ENCODE results near the gene COPS3.
A peak's percentile ranks its signal among the peaks of the same experiment; 100 is the strongest.
"Not testable (repeated sequence)": the region's sequence is repeated elsewhere in the genome, so short reads cannot be mapped to it uniquely, and the experiment has no call there.

The COPS3 gene

DNA sequence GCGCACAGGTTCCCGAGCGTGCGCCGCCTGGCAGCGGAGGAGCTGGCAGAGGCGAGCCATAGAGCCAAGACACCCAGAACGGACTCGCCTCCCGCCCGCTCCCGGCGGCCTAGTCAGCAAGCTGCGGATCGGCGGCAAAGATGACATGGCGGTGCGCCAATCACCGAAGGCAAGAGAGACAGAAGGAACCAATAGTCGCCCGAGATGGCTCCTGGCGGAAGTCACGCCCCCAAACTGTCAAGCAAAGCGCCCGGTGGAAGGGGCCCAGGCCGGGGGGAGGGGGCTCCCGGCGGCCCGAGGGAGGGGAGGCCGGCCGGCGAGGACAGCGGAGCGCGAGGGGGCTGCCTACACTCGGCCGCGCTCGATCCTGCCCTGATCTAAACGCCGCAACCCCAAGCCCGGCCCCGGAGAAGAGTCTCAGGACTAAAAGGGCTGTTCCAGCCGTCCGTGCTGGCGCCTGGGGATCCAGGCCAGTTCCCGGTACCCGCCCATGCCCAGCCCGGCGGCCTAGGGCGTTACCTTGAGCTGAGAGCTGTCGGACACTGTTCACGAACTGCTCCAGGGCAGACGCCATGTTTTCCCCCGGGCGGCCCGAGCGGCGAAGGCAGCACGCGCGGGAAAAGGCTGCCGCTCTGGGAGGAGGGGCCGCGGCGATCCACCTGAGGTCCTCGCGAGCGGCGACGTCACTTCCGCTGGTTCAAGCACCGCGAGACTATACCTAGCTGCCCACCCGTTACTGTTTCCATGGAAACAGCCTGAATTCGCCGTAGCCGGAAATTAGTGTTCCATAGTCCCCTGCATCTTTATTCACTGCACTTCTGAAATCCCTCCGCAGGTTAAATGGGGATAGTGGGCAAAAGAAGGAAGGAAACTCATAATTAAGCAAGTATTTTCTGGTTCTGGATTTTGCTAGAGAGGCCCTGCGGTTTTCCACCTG lies at the start of gene COPS3:
Gene COPS3 (minus strand): TSS at position 634 of the 937 bp plus-strand sequence. CDS start 60 bp downstream, at position 574.
- DNase-seq, result peak; percentile 98

DNA sequence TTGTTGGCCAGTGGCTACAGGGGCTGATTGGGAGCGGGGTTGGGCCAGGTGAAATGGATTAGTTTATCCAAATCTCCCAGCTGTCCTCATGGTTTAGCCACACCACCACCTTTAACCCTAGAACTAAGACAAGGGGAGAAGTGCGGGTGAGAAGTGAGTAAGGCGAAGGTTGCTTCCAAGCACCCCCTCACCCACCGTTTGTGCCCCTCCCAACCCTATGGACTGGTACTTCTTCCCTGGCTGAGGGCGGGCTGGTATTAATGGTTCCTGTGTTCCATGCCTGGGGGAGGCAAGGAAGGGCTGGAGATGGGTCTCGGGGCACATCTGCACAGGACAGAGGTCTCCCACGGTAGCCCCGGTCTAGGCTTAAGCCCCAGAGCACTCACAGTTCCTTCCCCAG lies 47.2 kb upstream of the COPS3 start:
- DNase-seq, result no peak

DNA sequence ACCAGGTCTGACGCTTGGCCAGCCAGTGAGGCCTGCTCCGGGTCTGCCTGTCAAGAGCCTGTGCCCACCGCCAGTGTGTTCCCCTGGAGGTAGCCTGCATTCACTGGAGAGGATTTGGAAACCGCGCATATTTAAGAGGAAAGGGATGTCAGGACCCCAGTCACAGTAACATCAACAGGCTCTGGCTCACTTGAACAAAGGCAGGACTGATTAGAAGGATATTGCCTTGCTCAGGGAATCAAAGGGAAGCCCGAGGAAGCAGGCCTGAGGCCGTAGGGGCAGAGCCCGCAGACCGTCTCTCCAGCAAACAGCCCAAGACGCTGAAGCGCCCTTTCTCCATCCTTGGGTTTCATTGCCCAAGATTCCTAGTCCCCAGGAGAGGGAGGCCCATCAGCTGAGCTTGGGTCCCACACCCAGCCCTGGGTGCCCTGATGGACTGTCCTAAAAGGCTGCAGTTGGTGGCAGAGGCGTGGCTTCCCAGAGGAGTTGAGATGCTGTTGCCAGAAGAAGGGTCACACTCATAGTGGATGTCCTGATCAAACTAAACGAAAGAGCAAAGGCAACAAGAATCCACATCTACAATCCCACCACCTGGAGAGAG lies 45.3 kb upstream of the COPS3 start:
- no peak for DNase-seq

DNA sequence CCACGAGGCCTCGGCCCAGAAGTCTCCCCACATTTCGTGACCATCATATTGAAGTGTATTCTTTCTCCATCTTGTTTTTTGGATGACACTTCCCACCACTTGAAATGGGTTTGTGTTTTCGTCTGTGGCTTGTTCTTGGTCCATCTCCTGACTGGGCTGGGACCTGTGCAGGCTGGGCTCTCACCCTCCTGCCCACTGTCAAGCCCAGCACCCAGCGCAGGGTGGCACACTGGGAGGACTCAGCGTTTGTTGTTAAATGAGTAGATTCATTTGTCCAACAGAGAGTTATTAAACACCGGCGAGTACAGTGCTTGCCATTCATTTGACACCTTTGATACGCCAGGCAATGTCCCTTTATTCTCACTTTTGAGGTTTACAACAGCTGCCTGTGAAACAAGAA lies 44.8 kb upstream of the COPS3 start:
- no peak for DNase-seq

DNA sequence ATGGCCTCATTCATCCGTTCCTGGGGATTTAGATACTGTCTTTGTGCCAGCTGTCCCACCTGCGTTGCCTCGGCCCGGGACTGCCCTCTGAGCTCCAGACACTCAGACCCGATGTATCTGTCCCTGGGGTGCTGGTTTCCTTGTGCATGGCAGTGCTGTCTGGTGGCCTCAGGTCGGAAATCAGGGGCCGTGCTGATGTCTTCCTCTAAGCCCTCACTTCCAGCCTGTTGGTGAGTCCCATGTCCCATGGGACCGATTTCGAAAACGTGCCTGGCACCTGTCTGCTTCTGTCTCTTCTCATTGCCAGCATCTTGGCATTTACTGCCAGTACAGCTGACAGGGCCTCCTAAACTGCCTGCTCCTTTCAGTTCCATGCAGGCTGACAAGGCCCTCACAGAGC lies 44.2 kb upstream of the COPS3 start:
- DNase-seq, result no peak

DNA sequence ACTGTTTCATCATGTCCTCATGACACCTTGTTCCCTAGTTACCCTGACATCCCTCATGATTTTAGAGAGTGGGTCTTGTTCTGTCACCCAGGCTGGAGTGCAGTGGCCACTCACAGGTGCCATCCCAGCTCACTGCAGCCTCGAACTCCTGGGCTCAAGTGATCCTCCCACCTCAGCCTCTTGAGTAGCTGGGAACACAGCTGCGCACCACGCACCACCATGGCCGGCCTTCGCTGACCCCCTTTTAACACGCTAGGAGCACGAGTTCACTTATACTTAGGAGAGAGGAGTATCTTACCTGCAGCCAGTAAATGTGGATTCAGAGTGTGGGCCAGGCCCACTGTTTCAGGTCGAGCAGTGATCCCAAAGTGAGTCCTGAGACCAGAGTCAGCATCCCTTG lies 43.6 kb upstream of the COPS3 start:
- no peak for DNase-seq

DNA sequence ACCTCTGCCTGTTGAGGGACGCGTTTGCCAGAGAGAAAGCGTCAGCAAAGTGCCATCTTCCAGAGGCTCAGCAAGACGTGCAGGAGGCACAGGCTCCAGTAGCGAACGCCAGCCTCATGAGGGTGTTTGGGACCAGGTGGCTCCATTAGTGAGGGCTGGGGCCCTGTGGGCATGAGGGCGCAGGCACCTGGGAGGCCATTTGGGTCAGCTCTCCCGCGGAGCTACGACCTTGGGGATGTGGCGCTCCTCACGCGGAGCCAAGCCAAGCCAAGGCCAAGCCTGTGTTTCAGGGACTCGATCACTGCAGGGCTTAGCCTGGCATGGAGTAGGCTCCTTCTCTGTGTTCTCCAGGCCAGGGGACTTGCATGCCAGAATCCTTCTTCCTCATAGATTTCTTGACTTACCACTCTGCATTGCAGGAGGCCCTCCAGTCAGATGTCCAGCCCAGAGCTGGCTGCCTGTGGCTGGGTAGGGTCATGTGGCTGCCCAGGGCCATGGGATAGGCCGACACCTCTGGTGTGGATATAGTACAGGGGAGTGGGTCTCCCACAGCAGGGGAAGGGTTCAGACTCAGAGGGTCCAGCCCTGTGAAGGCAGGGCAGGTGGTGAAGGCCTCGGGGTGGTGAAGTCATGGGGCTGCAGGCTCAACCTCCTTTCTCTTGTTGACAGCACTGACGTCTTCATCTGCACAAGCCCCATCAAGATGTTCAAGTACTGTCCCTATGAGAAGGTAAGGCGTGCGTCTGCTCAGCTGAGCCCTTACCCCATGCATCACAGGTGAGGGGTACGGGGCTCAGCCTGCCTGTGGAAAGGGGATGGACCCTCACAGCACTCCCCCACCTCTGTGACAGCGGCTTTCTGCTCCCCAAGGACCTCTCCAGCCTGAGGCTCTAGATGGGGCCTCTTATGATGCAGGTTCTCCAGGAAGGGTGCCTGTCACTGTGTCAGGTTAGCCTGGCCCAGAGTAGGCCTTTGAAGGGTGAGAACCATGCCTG lies 41.8 kb upstream of the COPS3 start:
- no peak for DNase-seq

DNA sequence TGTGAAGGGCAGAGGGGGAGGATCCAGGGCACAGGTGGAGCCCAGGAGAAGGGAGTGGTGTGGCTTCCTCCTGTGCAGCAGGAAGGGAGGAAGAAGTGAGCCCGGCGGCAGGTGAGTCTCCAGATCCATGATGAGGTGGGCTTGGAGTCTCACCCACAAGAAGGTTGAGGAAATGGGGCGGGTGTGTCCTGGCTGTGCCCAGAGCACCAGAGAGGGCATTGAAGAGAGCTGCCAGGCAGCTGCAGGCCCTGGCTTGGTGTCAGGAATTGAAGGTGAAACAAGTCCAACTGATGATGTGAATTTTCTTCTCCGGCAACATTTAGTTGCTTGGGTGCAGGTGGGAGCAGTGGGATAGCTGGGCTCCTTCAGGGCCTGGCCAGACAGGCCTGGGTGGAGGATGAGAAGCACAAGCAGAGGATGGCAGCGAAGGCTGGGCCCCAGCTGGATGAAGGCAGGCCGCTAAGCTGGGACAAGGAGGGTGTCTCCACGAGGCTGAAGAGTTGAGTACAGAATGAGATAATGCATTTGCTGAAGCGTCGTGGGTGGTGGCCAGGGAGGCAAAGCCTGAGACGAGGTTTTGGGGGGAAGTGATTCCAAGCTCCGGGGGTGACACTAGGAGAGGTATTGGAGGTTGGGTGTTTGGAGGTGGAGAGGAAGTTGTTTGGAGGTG lies 40.4 kb upstream of the COPS3 start:
- no peak for DNase-seq

DNA sequence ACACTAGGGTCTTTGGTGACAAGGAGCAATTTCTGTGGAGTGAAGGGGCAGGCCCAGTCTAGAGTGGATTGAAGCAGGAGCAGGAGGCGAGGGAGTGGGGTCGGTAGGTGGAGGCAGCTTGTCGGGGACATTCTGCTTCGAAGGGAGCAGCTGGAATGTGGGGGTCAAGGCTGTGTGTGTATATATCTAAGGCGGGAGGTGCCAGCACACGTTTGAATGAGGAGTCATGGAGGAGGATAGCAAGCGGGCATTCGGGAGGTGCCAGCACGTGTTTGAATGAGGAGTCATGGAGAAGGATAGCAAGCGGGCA lies 39.8 kb upstream of the COPS3 start:
- DNase-seq, result no peak

DNA sequence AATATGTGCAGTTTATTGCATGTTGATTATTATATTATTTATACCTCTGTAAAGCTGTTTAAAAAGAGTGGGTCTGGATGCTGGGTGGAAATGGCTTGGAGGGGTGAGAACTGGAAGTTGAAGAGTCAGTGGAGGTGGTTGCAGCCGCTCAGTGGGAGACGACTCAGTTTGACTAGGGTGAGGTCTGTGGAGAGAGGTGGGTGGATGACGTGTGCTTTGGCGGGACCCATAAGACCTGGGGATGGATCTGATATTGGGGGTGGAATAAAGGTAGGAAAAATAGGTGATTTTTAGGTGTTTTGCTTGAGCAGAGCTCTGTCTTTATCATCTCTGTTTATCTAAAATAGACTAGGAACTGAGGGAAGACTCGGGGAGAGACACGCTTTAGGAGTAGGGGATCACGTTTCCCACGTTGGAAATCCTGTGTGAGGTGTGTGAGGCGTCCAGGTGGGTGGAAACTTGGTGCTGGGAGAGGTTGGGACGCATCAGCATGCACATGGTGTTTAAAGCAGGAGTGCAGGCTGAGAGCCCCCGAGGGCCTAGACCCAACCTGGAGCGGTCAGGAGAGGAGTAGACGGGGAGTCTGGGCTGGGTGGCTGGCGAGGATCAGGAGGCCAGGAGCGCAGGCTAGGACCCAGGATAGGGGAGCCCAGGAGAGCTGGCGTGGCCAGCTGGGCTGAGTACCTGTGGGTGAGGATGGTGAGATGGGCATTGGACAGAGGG lies 39.3 kb upstream of the COPS3 start:
- no peak for DNase-seq

DNA sequence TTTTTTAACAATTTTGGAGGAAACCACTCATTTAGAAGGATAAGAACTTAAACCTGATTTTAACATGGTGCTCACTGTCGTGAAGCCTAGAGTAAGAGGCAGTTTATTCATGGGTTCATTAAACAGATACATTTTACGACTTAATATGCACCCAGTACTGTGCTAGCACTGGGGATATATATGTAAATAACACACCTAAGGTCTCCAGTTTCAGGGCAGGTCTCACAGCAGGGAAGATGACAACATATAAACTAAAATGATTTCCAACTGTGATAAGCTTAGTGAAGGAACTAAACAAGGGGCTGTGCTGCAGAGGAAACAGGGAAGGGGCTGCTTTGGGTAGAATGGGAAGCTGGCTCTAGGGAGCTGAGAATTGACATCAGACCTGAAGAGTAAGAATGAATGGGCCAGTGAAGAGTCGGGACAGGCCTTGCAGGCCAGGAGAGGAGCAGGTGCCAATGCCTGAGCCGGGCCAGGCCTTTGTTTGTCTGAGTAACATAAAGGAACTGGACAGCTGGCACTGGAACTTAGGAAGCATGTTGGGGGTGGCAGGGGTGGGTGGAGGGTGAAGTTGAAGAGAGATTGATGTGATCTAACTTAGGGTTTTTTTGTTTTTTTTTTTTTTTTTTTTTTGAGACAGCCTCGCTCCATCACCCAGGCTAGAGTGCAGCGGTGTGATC lies 34.2 kb upstream of the COPS3 start:
- no peak for DNase-seq

DNA sequence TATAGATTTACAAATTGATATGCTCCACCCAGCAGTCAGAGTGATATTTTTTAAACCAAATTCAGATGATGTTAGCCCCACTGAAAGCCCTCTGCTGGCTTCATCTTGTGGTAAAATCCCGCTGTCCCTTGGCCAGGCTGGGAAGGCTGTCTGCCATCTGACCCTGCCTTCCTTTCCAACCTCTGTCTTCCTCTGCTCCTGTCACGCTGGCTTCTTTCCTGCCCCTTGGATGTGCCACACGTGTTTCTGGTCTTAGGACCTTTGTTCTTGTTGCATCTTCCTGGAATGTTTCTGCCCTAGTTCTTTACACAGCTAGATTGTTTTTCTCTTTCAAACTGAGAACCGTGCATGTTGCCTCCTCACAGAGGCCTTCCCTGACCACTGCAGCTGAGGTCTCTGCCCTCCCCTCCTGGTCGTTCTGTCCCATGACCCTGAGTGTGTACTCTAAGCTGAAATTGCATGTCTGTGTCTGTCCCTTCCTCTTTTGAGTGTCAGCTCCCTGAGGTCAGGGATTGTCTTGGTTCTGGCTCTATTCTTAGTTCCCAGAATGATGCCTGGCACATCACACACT lies 33.5 kb upstream of the COPS3 start:
- DNase-seq, result no peak

DNA sequence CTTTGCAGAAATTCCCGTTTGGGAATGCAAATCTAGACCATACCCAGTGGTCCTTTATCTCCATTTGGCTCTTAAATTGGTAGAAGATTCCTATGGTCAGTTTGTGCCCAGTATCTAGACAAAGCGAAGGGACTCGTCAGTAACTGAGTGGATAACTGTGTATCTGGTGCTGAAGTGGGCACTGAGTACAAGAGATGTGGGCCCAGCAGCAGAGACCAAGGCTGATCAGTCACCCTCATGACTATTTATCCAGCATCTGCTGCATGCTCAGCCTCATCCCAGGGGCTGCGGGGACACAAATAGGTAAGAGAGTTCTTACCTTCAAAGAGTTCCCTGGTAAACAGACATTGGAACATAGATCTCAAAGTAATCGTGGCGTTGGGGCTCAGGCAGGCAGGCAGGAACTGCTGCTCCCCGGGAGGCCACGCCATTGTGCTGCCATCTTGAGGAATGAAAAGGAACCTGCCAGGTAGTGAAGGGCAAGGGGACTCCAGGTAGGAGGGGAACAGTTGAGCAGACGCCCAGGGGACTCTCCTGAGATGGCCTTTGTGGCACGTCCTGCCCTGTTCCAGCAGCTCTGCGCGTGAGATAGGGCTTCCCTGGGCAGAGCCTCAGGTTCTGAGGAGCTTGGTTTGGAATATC lies 32.4 kb upstream of the COPS3 start:
- peak; percentile 30 for DNase-seq

DNA sequence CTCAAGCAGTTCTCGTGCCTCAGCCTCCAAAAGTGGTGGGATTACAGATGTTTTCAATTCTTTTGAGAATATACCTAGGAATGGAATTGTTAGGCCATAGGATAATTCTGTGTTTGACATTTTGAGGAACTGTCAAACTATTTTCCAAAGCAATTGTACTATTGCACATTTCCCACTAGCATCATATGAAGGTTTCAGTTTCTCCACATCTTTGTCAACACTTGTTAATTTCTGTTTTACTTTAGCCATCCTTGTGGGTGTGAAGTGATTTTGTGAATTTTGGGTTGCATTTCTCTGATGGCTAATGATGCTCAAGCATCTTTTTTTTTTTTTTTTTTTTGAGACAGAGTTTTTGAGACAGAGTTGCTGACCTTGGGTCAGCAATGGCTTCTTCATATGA lies 28.3 kb upstream of the COPS3 start:
- DNase-seq, result no peak

DNA sequence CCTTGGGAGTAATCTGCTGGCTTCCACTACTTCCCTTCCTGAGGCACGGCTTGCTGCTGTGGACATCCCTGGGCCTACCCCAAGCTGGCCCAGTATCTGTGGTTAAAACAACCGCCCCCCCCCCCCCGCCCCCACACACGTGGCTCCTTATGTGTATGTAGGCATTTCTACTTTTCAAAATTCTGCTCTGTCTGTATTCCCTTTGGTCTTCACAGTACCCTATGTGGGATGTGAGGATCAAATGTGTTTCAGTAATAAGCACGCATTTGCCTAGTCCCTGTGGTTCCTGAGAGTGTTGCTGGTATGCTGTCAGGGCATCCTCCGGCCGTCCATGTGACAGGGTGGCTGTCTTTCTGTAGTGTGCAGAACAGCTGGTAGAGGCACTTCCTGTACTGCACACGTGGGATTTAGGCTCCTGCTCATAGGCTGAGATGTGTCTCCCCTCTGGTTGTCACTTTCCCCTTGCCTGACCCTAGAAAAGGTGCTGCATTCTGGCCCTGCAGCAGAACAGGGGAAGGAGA lies 24.3 kb upstream of the COPS3 start:
- DNase-seq, result peak; percentile 30

DNA sequence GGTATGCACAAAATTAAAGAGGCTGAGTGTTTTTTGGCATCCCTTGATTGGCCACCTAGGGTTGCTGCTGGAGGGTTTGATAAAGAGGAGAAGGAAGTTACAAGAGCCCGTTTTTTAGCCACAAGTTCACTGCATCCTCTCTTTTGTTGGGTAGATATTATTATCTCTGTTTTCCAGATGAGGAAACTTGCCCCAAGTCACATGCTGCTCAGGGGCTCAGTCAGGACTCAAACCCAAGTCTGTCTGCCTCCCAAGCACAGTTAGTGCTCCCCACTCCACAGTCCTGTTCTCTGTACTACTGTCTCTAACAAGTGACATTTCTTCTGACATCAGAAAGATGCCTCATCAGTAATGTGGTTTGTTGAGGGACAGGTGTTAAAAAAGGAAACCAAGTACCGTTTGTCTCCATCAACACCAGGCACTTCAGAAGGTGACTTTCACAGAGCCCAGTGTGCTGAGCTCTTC lies 23.5 kb upstream of the COPS3 start:
- DNase-seq, result no peak

DNA sequence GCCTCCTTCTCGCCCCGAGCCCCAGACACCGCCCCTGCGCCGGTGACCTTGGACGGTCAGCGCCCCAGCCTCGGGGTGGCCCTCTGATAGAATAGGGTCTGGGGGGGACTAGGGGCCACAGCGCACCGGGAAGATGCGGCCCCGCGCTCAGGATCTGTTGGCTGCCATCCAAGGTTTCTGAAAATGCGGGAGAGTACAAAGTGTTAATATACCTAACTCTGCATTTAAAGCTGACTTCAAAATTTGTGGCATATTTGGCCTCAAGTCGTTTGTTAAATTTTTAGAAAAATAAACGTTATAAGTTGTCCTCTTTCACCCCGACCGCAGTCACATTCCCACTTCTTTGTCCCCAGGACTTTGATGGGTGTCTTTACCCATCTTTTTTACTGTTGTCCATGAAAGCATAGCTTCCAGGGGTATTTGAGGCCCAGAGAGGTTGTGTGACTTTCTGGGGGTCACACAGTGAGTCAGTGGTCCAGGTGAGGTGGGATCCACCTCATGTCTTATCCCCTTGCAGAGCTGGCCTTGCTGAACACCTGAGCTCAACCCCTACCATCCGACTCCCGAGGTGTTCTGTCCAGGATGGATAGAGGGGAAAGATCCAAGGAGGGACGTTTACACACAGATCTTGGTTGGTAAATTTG lies 22.9 kb upstream of the COPS3 start:
- DNase-seq, result no peak

DNA sequence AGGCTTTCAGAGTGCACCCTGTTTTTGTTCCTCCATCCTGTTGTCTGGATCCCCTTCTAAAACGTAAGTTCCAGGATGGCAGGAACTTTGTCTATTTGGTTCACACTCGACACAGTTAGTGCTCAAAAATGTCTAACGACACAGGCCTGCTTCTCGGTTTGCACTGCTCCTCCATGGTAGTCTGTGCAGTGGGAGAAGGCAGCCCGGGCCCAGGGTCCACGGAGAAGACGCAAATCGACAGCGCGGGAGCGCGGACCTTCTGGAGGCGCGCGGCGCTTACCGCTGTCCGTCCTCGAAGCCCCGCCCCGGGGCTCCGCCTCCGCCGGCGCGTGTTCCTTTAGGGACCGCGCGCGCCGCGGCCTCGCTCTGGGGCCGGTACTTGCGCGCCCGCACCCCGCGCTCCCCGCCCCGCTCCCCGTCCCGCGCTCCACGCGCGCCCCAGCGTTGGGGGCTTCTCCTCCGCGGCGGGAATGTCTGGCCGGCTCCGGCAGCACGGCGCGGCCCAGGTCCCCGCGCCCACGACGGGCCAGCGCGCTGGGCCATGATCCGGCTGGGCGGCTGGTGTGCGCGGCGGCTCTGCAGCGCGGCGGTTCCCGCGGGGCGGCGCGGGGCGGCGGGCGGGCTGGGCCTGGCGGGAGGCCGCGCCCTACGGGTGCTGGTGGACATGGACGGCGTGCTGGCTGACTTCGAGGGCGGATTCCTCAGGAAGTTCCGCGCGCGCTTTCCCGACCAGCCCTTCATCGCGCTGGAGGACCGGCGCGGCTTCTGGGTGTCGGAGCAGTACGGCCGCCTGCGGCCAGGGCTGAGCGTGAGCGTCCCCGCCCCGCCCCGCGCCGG lies 22.2 kb upstream of the COPS3 start, which contains the start of gene NT5M:
Gene NT5M (plus strand): TSS at position 364 of the 837 bp plus-strand sequence. CDS start 178 bp downstream, at position 542.
- peak; percentile 70 for DNase-seq

DNA sequence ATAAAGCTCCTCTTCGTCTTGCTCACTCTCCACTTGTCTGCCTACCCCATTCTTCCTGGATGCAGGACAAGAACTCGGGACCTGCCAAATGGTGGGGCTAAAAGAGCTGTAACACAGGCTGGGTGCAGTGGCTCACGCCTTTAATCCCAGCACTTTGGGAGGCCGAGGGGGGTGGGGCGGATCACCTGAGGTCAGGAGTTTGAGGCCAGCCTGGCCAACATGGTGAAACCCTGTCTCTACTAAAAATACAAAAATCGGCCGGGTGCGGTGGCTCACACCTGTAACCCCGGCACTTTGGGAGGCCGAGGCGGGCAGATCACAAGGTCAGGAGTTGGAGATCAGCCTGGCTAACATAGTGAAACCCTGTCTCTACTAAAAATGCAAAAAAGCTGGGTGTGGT lies 20.6 kb upstream of the COPS3 start:
- DNase-seq, result not testable (repeated sequence)
